ENCODE results near the gene MYADML2. TPM values are rescaled to one million over a fixed set of nuclear protein-coding genes. Genes with fewer than 3 reads are reported as not detected.

Gene MYADML2
- total RNA-seq, 1 experiment from 2014 or later: 0.22 TPM

GRCh38 chr17:81961087-81961511 lies 14.1 kb upstream of the MYADML2 start, which contains the start of gene NOTUM:
Gene NOTUM, minus strand, starts transcription at chr17:81961187. Its CDS starts 278 bp downstream, at chr17:81960909.
- Histone ChIP-seq H3K27ac (ENCODE audit: insufficient read length, low read depth, low read length) (no peak within 1 kb of the TSS), H3T11ph (ENCODE audit: low read length) (no peak within 1 kb of the TSS), H2AFZ (ENCODE audit: low read length) (no peak within 1 kb of the TSS), H2AK5ac (ENCODE audit: insufficient read length, low read length) (no peak within 1 kb of the TSS), H2BK5ac (ENCODE audit: insufficient read length, low read length) (no peak within 1 kb of the TSS), H3K14ac (ENCODE audit: insufficient read depth, low read length) (no peak within 1 kb of the TSS), H4K91ac (ENCODE audit: insufficient read length, low read depth, low read length) (no peak within 1 kb of the TSS), H2BK15ac (ENCODE audit: low read depth, low read length) (no peak within 1 kb of the TSS), H3K4me1 (ENCODE audit: insufficient read depth, low read length) (no peaks in the 10 kb centered on the region), H2BK20ac (ENCODE audit: low read depth, low read length, poor library complexity, severe bottlenecking) (no peak within 1 kb of the TSS), H3K79me2 (ENCODE audit: insufficient read depth, low read length) (no peaks in the 10 kb centered on the region), H3K9me3 (ENCODE audit: control insufficient read depth, low read depth, low read length) (no peaks in the 10 kb centered on the region), H3K23ac (ENCODE audit: insufficient read length, low read depth, low read length) (no peak within 1 kb of the TSS), H4K8ac (replicated peaks; ENCODE audit: insufficient read length, low read depth, low read length) (no peak within 1 kb of the TSS), H3K4ac (ENCODE audit: low read depth, low read length) (no peak within 1 kb of the TSS), H2BK120ac (ENCODE audit: low read depth, low read length, poor library complexity, severe bottlenecking) (no peak within 1 kb of the TSS), H4K5ac (ENCODE audit: insufficient read length, low read depth, low read length) (no peak within 1 kb of the TSS), H3K9ac (ENCODE audit: extremely low read depth, insufficient read length, low read length) (no peak within 1 kb of the TSS), H3K4me2 (ENCODE audit: insufficient read depth, insufficient read length, low read length) (peak within 1 kb of the TSS; percentile 4), H3K18ac (ENCODE audit: insufficient read length, low read depth, low read length) (no peak within 1 kb of the TSS), H3K23me2 (ENCODE audit: insufficient read length, low read depth, low read length, poor library complexity, severe bottlenecking) (peaks cover 3% of the 10 kb centered on the region), H4K20me1 (ENCODE audit: control insufficient read depth, insufficient read depth, insufficient read length) (no peaks in the 10 kb centered on the region), H3K79me1 (ENCODE audit: insufficient read depth, low read depth, low read length, poor library complexity, severe bottlenecking) (no peaks in the 10 kb centered on the region), H3K27me3 (ENCODE audit: insufficient read depth, low read length) (peaks cover 43% of the 10 kb centered on the region; the same call in 1 of the 2 replicates), H2BK12ac (ENCODE audit: insufficient read length, low read depth, low read length) (no peak within 1 kb of the TSS), H3K56ac (ENCODE audit: insufficient read length, low read depth, low read length) (no peak within 1 kb of the TSS)
- no CpG with 5 or more reads among the region's 65 CpGs for WGBS (ENCODE audit: extremely low coverage, insufficient read length, low lambda C conversion rate)
- TF ChIP-seq CTCF (conservative IDR thresholded peaks at IDR 0.05): peak; percentile 36; the same call in 2 of the 3 replicates
- Mint-ChIP-seq H3K27me3 (ENCODE audit: low read depth) (peaks cover 79% of the 10 kb centered on the region), H3K36me3 (ENCODE audit: insufficient read depth in 1 of 3, low read depth in 3 of 3) (no peaks in the 10 kb centered on the region; a peak in 1 of 7 replicates), H3K27ac (no peak within 1 kb of the TSS), H3K4me3 (peak within 1 kb of the TSS; percentile 36 to 72; a peak in 3 of 5 replicates), H3K4me1 (peaks cover 9 to 10% of the 10 kb centered on the region in 2 experiments), H3K9me3 (peaks cover 0 to 4% of the 10 kb centered on the region in 2 experiments; a peak in 1 of 5 replicates)
- no peak for DNase-seq

Data from H9 (cell line).